HG02588 (cell line): Measurements from ENCODE around the gene PACRG.
"Not testable (repeated sequence)": the region's sequence is repeated elsewhere in the genome, so short reads cannot be mapped to it uniquely, and the experiment has no call there.

Source experiments
- ATAC-seq: cut with Tn5 transposase; IDR thresholded peaks from one replicate; pipeline ENCODE4 v1.9.1; 2021; ENCODE audit warnings: mild to moderate bottlenecking, moderate library complexity; ENCODE audit not compliant: unreplicated experiment

PACRG gene

GRCh38 chr6:162983234-162983633, 255.5 kb downstream of the PACRG start:
- not testable (repeated sequence) for ATAC-seq

GRCh38 chr6:162998777-162999176, 271.0 kb downstream of the PACRG start:
- no peak for ATAC-seq

GRCh38 chr6:162999575-163000285, 272.0 kb downstream of the PACRG start:
- ATAC-seq = no peak

- peak; percentile 99 for ATAC-seq
Measured at GRCh38 chr6:163001330-163001729, 273.6 kb downstream of the PACRG start.

GRCh38 chr6:163008186-163008585, 280.4 kb downstream of the PACRG start:
- no peak for ATAC-seq

- no peak for ATAC-seq
Measured at GRCh38 chr6:163008626-163009025, 280.9 kb downstream of the PACRG start.

- no peak for ATAC-seq
Measured at GRCh38 chr6:163010145-163010544, 282.4 kb downstream of the PACRG start.

GRCh38 chr6:163014736-163015135, 287.0 kb downstream of the PACRG start:
- no peak for ATAC-seq

- ATAC-seq = no peak
Measured at GRCh38 chr6:163017801-163018200, 290.0 kb downstream of the PACRG start.

- ATAC-seq = no peak
Measured at GRCh38 chr6:163019926-163020325, 292.2 kb downstream of the PACRG start.

GRCh38 chr6:163021054-163021453, 293.3 kb downstream of the PACRG start:
- no peak for ATAC-seq

- ATAC-seq = no peak
Measured at GRCh38 chr6:163023700-163024099, 295.9 kb downstream of the PACRG start.

GRCh38 chr6:163026893-163027292, 299.1 kb downstream of the PACRG start:
- no peak for ATAC-seq

GRCh38 chr6:163030980-163031379, 303.2 kb downstream of the PACRG start:
- no peak for ATAC-seq

GRCh38 chr6:163031931-163032330, 304.2 kb downstream of the PACRG start:
- no peak for ATAC-seq

- ATAC-seq = no peak
Measured at GRCh38 chr6:163036160-163036645, 308.4 kb downstream of the PACRG start.

GRCh38 chr6:163038317-163038716, 310.5 kb downstream of the PACRG start:
- no peak for ATAC-seq

- no peak for ATAC-seq
Measured at GRCh38 chr6:163048345-163048744, 320.6 kb downstream of the PACRG start.

GRCh38 chr6:163053667-163054344, 326.0 kb downstream of the PACRG start:
- ATAC-seq = no peak

- ATAC-seq = no peak
Measured at GRCh38 chr6:163054641-163055040, 326.9 kb downstream of the PACRG start.

- no peak for ATAC-seq
Measured at GRCh38 chr6:163057260-163057659, 329.5 kb downstream of the PACRG start.

GRCh38 chr6:163062790-163063189, 335.0 kb downstream of the PACRG start:
- ATAC-seq = no peak
